A673 (cell line): ENCODE measurements around the gene ZNF428.
"Not testable (repeated sequence)": the region's sequence is repeated elsewhere in the genome, so short reads cannot be mapped to it uniquely, and the experiment has no call there.

Experiments
- EZH2 ChIP-seq: fragments of 200-600 bp; sonication (generic); IDR thresholded peaks from 2 replicates; pipeline ENCODE4 v1.6.1; 2017; ENCODE audit warnings: borderline replicate concordance, low read depth, mild to moderate bottlenecking, mixed read lengths, antibody characterized with exemption, low read length; ENCODE audit not compliant: poor library complexity, severe bottlenecking
- TF ChIP-seq, protein P1 (sequence below): fragments of 300-800, 200-600 bp; sonication (generic); conservative IDR thresholded peaks from 2 replicates; pipeline ENCODE4 v1.5.1; 2017; ENCODE audit warnings: low read depth, mild to moderate bottlenecking, antibody characterized with exemption, low read length, moderate library complexity, mixed read lengths

DNA sequence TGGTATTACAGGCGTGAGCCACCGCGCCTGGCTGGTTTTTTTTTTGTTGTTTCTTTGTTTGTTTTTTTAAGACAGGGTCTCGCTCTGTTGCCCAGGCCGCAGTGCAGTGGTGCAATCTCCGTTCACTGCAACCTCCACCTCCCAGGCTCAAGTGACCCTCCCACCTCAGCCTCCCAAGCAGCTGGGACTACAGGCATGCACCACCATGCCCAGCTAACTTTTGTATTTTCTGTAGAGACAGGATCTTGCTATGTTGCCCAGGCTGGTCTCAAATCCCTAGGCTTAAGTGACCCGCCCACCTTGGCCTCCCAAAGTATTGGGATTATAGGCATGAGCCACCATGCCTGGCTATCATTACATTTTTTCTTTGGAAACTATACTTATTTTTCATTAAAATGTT is 30.8 kb upstream of the ZNF428 start:
- TF ChIP-seq, protein P1, sequence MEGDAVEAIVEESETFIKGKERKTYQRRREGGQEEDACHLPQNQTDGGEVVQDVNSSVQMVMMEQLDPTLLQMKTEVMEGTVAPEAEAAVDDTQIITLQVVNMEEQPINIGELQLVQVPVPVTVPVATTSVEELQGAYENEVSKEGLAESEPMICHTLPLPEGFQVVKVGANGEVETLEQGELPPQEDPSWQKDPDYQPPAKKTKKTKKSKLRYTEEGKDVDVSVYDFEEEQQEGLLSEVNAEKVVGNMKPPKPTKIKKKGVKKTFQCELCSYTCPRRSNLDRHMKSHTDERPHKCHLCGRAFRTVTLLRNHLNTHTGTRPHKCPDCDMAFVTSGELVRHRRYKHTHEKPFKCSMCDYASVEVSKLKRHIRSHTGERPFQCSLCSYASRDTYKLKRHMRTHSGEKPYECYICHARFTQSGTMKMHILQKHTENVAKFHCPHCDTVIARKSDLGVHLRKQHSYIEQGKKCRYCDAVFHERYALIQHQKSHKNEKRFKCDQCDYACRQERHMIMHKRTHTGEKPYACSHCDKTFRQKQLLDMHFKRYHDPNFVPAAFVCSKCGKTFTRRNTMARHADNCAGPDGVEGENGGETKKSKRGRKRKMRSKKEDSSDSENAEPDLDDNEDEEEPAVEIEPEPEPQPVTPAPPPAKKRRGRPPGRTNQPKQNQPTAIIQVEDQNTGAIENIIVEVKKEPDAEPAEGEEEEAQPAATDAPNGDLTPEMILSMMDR: not testable (repeated sequence)
- not testable (repeated sequence) for TF ChIP-seq EZH2
